Central memory CD8-positive, alpha-beta T cell (primary cell): ENCODE data around the gene LRRC75A.

Experiments
- ATAC-seq: fragments of 150-1000 bp; cut with Tn5 transposase; replicated peaks from 2 replicates; pipeline ENCODE4 v1.10.0; 2022; ENCODE audit warnings: mild to moderate bottlenecking, moderate FRiP score, moderate number of reproducible peaks; ENCODE audit not compliant: poor library complexity, severe bottlenecking; ENCODE audit errors: extremely low read depth
- DNase-seq, 2 donors: peaks; one replicate each; pipeline ENCODE4 v3.0.0; 2021; ENCODE audit warnings: low spot score in 2 of 2
- H3K27ac Mint-ChIP-seq: one replicate; pipeline ENCODE4 v1.8.0; 2022; ENCODE audit warnings: low read depth, mild to moderate bottlenecking, moderate library complexity, mixed read lengths
- H3K27me3 Mint-ChIP-seq: one replicate; pipeline ENCODE4 v1.8.0; 2022; ENCODE audit warnings: mixed read lengths
- H3K36me3 Mint-ChIP-seq: one replicate; pipeline ENCODE4 v1.8.0; 2022; ENCODE audit warnings: mild to moderate bottlenecking, moderate library complexity, mixed read lengths; ENCODE audit not compliant: insufficient read depth
- H3K4me1 Mint-ChIP-seq: one replicate; pipeline ENCODE4 v1.8.0; 2022; ENCODE audit warnings: mixed read lengths
- H3K4me3 Mint-ChIP-seq: one replicate; pipeline ENCODE4 v1.8.0; 2022; ENCODE audit warnings: mild to moderate bottlenecking, moderate library complexity, mixed read lengths
- H3K9me3 Mint-ChIP-seq: one replicate; pipeline ENCODE4 v1.8.0; 2022; ENCODE audit warnings: mixed read lengths

Gene LRRC75A

DNA sequence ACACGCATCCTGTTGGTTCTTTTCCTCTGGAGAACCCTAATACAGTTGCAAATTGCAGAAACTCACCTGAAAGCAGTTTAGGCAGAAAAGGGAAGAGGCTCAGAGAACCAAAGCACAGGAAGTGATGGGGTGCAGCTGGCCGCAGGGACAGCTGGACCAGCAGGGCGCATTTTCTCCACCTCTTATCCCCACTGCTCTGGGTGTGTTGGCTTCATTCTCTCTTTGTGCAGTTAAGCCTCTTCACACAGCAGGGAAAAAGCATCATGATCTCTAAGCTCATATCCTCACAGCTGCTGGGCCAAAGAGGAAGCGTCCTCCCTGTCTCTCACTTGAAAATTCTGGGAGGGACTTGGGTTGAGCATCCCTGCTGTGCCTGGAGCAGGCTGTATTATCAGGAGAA is 20.0 kb upstream of the LRRC75A start:
- ATAC-seq, result no peak
- H3K27me3 Mint-ChIP-seq, result peaks cover 28% of the 10 kb centered on the region
- no peaks in the 10 kb centered on the region for H3K4me1 Mint-ChIP-seq
- H3K36me3 Mint-ChIP-seq, result peaks cover 2% of the 10 kb centered on the region
- no peaks in the 10 kb centered on the region for H3K9me3 Mint-ChIP-seq
- H3K27ac Mint-ChIP-seq, result no peak overlapping the region
- no peak for DNase-seq
- H3K4me3 Mint-ChIP-seq, result no peak overlapping the region

DNA sequence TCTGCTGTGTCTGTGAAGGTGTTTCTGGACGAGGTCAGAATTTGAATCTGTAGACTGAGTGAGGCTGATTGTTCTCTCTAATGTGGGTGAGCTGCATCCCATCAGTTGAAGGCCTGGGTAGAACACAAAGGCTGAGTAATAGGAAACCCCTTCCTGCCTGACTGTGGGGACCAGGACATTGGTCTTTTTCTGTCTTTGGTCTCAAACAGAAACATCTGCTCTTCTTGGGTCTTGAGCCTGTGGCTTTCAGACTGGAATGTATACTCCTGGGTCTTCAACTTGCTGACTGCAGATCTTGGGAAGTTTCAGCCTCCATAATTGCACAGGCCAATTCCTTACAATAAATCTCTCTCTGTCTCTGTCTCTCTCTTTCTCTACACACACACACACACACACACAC is 19.6 kb upstream of the LRRC75A start:
- peaks cover 2% of the 10 kb centered on the region for H3K36me3 Mint-ChIP-seq
- H3K27me3 Mint-ChIP-seq, result peaks cover 24% of the 10 kb centered on the region
- H3K9me3 Mint-ChIP-seq, result no peaks in the 10 kb centered on the region
- no peak for ATAC-seq
- DNase-seq, result no peak
- no peaks in the 10 kb centered on the region for H3K4me1 Mint-ChIP-seq
- H3K27ac Mint-ChIP-seq, result no peak overlapping the region
- H3K4me3 Mint-ChIP-seq, result no peak overlapping the region

GRCh38 chr17:16507918-16508533 is 16.0 kb upstream of the LRRC75A start:
- Mint-ChIP-seq H3K4me3 (no peak overlapping the region), H3K27ac (no peak overlapping the region), H3K36me3 (no peaks in the 10 kb centered on the region), H3K9me3 (no peaks in the 10 kb centered on the region), H3K4me1 (no peaks in the 10 kb centered on the region), H3K27me3 (no peaks in the 10 kb centered on the region)
- ATAC-seq (no peak), DNase-seq (no peak)

GRCh38 chr17:16506188-16506587 is 14.2 kb upstream of the LRRC75A start:
- no peak for DNase-seq
- H3K4me1 Mint-ChIP-seq, result no peaks in the 10 kb centered on the region

GRCh38 chr17:16504984-16505383 is 13.0 kb upstream of the LRRC75A start:
- no peaks in the 10 kb centered on the region for H3K36me3 Mint-ChIP-seq
- H3K27me3 Mint-ChIP-seq, result no peaks in the 10 kb centered on the region
- H3K9me3 Mint-ChIP-seq, result no peaks in the 10 kb centered on the region
- no peak for ATAC-seq
- H3K27ac Mint-ChIP-seq, result no peak overlapping the region
- H3K4me1 Mint-ChIP-seq, result no peaks in the 10 kb centered on the region
- no peak overlapping the region for H3K4me3 Mint-ChIP-seq
- DNase-seq, result no peak

More at GRCh38 chr17:16506188-16506587, 14.2 kb upstream of the LRRC75A start:
- Mint-ChIP-seq H3K4me3 (no peak overlapping the region), H3K9me3 (no peaks in the 10 kb centered on the region), H3K36me3 (no peaks in the 10 kb centered on the region), H3K27me3 (no peaks in the 10 kb centered on the region), H3K27ac (no peak overlapping the region)
- no peak for ATAC-seq

GRCh38 chr17:16496820-16497489 is 5.0 kb upstream of the LRRC75A start:
- H3K27me3 Mint-ChIP-seq, result peaks cover 17% of the 10 kb centered on the region
- DNase-seq (no peak), ATAC-seq (no peak)
- H3K4me3 Mint-ChIP-seq, result no peak overlapping the region
- H3K27ac Mint-ChIP-seq, result no peak overlapping the region
- H3K9me3 Mint-ChIP-seq, result no peaks in the 10 kb centered on the region
- no peaks in the 10 kb centered on the region for H3K4me1 Mint-ChIP-seq
- H3K36me3 Mint-ChIP-seq, result peaks cover 1% of the 10 kb centered on the region

DNA sequence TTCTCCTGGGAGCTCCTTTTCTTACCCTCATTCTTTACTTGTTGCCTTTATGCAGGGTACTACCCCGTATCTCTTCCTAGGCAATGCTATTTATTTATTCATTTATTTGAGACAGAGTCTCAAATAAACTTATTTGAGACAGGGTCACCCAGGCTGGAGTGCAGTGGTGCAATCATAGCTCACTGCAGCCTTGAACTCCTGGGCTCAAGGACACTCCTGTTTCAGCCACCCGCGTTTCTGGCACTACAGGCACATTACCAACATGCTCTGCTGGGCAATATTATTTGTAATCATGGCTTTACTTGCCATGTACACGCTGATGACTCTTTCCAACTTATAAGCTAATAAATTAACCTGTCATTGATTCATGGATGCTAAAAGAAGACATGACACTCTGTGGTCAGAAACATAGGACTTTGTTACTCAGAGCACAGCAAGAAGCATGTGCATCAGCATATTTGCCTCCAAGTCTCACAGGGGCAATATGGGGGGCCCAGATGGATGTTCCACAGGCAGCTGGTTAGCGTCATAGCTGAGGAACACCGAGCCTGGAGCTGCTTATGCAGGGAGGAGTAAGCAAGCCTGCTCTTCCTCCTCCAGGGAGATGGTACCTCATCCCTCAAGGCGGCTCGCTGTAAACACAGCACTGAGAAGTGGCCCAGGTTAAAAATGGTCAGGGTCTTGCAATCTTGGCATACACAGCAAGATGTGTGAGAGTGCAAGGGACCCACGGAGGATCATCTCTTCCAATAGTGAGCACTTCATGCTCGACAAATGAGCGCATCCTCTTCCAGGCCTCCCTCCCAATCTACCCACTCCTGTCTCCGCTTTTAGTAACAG is 4.2 kb upstream of the LRRC75A start:
- Mint-ChIP-seq H3K4me3 (no peak overlapping the region), H3K27me3 (peaks cover 17% of the 10 kb centered on the region), H3K4me1 (peaks cover under 1% of the 10 kb centered on the region), H3K27ac (no peak overlapping the region), H3K36me3 (peaks cover 1% of the 10 kb centered on the region), H3K9me3 (no peaks in the 10 kb centered on the region)
- ATAC-seq, result no peak
- DNase-seq, result no peak

- Mint-ChIP-seq H3K4me3 (no peak overlapping the region), H3K27me3 (peaks cover 17% of the 10 kb centered on the region), H3K9me3 (no peaks in the 10 kb centered on the region), H3K4me1 (peaks cover 7% of the 10 kb centered on the region), H3K36me3 (peaks cover 1% of the 10 kb centered on the region), H3K27ac (no peak overlapping the region)
- DNase-seq (no peak), ATAC-seq (no peak)
Measured at GRCh38 chr17:16495561-16495960, 3.6 kb upstream of the LRRC75A start.

GRCh38 chr17:16494059-16494458 is 2.1 kb upstream of the LRRC75A start:
- H3K27ac Mint-ChIP-seq, result no peak overlapping the region
- no peak overlapping the region for H3K4me3 Mint-ChIP-seq
- H3K27me3 Mint-ChIP-seq, result peaks cover 17% of the 10 kb centered on the region
- peaks cover 1% of the 10 kb centered on the region for H3K36me3 Mint-ChIP-seq
- no peak for ATAC-seq
- no peak for DNase-seq
- no peaks in the 10 kb centered on the region for H3K9me3 Mint-ChIP-seq
- H3K4me1 Mint-ChIP-seq, result peaks cover 13% of the 10 kb centered on the region

GRCh38 chr17:16493531-16494046 is 1.6 kb upstream of the LRRC75A start:
- no peak overlapping the region for H3K4me3 Mint-ChIP-seq
- no peak overlapping the region for H3K27ac Mint-ChIP-seq
- H3K36me3 Mint-ChIP-seq, result peaks cover 1% of the 10 kb centered on the region
- no peaks in the 10 kb centered on the region for H3K9me3 Mint-ChIP-seq
- peaks cover 13% of the 10 kb centered on the region for H3K4me1 Mint-ChIP-seq
- ATAC-seq, result no peak
- H3K27me3 Mint-ChIP-seq, result peaks cover 14% of the 10 kb centered on the region
- no peak for DNase-seq

DNA sequence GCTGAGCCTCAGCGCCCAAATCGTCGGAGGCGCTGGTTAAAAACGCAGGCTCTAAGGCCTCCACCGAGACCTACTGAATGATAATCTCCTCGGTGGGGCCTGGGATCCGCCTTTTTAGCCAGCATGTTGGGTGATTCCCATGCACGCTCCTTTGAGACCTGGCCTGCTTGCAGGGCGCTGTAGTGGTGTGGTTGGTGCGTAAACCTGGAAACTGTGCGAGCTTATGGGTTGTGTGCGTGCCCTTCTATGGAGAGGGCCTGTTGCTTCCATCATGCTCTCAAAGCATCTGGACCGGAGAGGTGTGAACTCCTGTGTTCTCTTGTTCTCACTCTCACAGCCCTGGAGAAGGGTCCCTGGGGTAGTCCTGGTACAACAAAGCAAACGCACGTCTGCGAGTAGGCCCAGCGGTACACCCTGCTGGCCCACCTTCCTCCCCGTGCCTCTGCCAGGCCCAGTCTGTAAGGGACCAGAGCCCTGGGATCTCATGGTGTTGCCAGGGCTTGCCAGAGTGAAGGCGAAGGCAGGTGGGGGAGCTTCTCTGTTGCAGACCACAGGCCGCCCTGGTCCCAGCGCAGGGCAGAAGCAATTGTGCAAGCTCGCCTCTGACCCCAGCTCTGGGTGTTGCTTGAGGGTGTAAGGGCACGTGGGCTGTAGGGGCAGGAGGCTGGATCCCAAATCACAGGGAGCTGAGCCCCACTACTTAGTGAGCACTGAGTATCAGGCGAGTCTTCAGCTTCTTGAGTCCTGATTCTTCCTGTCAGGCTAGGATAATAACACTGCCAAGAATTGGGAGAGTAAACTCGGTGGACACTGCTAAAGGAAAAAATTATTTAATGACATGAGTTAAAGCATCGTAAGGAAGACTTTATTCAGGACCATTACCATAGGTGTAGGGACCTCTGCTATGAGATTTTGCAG is 879 bp upstream of the LRRC75A start:
- peaks cover 13% of the 10 kb centered on the region for H3K4me1 Mint-ChIP-seq
- no peak overlapping the region for H3K27ac Mint-ChIP-seq
- peaks cover 6% of the 10 kb centered on the region for H3K27me3 Mint-ChIP-seq
- H3K4me3 Mint-ChIP-seq, result peak overlapping the region; percentile 71
- H3K36me3 Mint-ChIP-seq, result peaks cover 1% of the 10 kb centered on the region
- DNase-seq (no peak), ATAC-seq (no peak)
- H3K9me3 Mint-ChIP-seq, result no peaks in the 10 kb centered on the region

DNA sequence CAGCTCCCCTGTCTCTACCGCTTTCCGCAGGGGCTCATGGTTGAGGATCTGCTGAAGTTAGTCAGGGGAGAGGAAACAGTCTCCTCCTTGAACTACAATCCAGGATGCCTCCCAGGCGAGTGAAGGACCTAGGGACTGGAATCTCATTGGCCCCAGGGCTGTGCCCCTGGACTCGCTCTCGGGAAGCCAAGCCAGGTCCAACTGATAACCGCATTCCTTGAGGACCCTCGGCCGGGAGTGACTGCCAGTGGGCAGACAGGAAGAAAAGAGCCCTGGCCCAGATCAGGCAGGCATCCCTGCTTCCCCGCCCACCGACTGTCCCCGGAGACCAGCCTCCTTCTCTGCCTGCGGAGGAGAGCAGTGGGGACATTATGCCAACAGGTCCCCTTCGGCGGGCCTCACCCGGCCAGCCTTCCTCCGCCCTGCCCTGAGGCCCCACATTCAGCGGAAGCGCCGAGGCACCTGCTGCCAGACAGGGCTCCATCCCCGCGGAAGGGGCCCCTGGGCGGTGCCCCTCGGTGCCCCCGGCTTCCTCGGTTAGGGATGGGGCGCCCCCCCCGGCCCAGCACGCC is 776 bp downstream of the LRRC75A start:
- Mint-ChIP-seq H3K36me3 (no peaks in the 10 kb centered on the region), H3K9me3 (no peaks in the 10 kb centered on the region), H3K27ac (no peak overlapping the region), H3K27me3 (no peaks in the 10 kb centered on the region), H3K4me1 (peaks cover 13% of the 10 kb centered on the region), H3K4me3 (peak overlapping the region; percentile 75)
- ATAC-seq (peak; percentile 58), DNase-seq (no peak)
